Skin epidermis (tissue), 12 donors: ENCODE data around the gene NOG.

Source experiments
- H3K27ac ChIP-seq, 21 experiments: fragments of 200-600 bp; sonication (generic) in 11 of 21; one replicate each; pipeline ENCODE4 v1.5.0; 2020; ENCODE audit warnings: mild to moderate bottlenecking in 3 of 21, inconsistent platforms in 2 of 21, moderate library complexity in 2 of 21
- H3K4me3 ChIP-seq, 7 experiments: fragments of 200-600 bp; sonication (generic) in 2 of 7; one replicate each; pipeline ENCODE4 v1.5.0; 2020; ENCODE audit warnings: inconsistent platforms in 2 of 7, mild to moderate bottlenecking in 2 of 7, moderate library complexity in 1 of 7

The NOG gene

GRCh38 chr17:56595831-56596690, 2.6 kb downstream of the NOG start:
- no peak overlapping the region for H3K27ac ChIP-seq
- peak overlapping the region in 2 of 7 experiments; percentile 5 to 29 for H3K4me3 ChIP-seq

GRCh38 chr17:56596691-56597494, 3.4 kb downstream of the NOG start:
- H3K4me3 ChIP-seq = peak overlapping the region in 2 of 7 experiments; percentile 5 to 29

DNA sequence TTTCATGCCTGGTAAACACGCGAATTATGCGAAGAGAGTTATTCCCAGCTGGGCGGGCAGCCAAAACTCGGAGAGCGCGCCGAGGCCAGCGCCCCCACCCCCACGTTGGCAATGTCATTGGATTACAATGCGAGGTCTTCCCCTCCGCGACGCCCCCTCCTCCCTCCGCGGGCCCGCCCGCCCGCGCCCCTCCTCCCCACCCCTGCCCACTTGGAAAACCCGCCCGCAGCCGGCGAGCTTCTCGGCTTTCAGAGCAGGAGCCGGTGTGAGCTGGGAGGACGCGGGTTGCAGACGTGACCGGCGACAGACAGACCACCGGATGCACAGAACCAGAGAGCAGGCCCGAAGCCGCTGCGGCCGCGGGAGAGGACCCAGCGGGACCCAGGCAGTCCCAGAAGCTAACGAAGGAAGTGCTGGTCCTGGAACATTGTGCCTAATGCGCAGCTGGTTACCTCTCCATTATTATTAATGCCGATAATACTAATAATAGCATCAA, 4.0 kb downstream of the NOG start:
- Histone ChIP-seq H3K4me3 (peak overlapping the region in 1 of 7 experiments; percentile 29), H3K27ac (no peak overlapping the region)

More at GRCh38 chr17:56596691-56597494, 3.4 kb downstream of the NOG start:
- H3K27ac ChIP-seq = no peak overlapping the region

DNA sequence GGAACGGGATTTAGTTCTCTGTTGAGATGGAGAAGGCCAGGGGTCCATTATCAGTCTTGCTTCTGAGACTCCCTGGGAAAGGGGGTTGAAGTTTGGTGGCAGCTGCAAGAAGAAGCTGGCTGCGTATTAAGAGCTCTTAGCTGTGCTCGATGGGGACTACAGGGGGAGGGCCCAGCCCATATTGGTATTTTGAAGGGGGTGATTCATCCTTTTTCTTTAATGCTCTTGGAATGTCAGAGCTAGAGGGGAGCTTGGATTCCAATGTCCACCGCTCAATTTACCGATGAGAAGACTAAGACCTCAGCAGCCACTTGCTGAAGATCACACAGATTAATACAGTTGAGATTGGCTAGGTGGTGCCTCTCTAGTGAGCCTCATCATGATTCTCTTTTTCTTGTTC, 5.0 kb downstream of the NOG start:
- H3K4me3 ChIP-seq = no peak overlapping the region
- no peak overlapping the region for H3K27ac ChIP-seq

- Histone ChIP-seq H3K27ac (no peak overlapping the region), H3K4me3 (no peak overlapping the region)
These were observed 5.6 kb downstream of the NOG start for GRCh38 chr17:56599088-56599487.

DNA sequence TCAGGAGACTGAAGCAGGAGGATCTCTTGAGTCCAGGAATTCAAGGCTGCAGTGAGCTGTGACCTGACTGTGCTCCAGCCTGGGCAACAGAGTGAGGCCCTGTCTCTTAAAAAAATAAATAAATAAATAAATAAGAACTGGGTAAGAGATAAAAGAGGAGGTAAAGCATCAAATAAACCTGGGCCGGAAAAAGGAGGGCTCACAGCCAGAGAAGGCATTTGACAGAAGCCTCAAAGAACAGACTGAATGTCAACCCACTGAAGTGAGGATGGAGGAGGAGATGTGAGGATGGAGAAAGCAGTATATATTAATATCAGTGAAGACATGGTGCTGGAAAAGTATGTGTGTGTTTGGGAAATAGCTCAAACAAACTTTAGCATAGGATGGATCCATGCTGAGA, 6.1 kb downstream of the NOG start:
- Histone ChIP-seq H3K4me3 (no peak overlapping the region), H3K27ac (no peak overlapping the region)

GRCh38 chr17:56600256-56600655, 6.8 kb downstream of the NOG start:
- Histone ChIP-seq H3K27ac (no peak overlapping the region), H3K4me3 (no peak overlapping the region)

DNA sequence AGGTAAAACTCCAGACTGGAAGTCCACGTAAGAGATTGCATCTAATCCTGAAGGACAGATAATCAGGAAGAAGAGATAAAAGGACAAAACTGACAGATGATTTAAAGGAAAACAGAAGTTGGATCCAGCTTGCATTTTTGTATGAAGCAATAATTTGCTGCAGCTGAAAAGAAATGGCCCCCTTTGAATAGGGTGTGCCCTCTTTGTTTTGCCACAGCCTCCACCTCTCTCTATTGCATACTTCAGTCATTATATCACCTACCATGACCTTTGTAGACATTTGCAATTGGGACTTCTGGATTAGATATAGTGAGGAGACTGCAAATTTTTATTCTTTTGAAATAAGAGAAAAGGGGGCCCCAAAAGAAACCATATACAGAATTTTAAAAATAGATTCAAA, 8.1 kb downstream of the NOG start:
- Histone ChIP-seq H3K4me3 (no peak overlapping the region), H3K27ac (no peak overlapping the region)

- no peak overlapping the region for H3K27ac ChIP-seq
- no peak overlapping the region for H3K4me3 ChIP-seq
These were observed 9.0 kb downstream of the NOG start for GRCh38 chr17:56602292-56603130.

DNA sequence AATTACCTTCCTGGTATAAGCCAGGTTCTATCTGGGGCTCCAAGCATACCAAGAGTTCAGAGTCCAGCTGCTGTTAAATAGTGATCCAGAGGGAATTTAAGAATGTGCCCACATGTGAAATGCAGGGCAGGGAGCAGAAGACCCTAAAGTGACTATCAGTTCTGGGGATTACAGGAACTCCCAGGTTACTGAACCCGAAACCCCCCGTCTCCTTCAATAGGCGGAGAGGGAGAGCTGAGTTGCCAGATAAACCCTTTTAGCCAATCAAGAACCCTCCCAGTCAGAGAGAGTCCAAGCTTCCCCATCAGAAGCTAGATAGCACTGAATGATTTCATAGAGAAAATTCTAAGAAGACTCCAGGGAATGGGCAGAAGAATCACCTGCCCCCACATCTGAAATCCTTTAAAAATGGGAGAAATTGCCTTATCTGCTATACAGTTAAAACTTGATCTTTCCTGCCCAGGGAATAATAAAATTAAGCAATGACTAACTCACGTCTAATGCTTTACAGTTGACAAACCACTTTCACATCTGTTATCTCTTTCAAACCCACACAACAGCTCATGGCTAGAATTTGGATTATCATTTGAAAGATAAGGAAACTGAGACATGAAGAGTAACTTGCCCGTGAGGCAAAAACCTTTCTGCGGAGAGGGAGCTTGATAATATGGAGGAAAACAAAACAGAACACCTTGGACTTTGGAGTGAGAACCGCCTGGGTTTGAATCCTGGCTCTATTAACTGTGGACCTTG, 10.2 kb downstream of the NOG start:
- no peak overlapping the region for H3K27ac ChIP-seq
- no peak overlapping the region for H3K4me3 ChIP-seq

DNA sequence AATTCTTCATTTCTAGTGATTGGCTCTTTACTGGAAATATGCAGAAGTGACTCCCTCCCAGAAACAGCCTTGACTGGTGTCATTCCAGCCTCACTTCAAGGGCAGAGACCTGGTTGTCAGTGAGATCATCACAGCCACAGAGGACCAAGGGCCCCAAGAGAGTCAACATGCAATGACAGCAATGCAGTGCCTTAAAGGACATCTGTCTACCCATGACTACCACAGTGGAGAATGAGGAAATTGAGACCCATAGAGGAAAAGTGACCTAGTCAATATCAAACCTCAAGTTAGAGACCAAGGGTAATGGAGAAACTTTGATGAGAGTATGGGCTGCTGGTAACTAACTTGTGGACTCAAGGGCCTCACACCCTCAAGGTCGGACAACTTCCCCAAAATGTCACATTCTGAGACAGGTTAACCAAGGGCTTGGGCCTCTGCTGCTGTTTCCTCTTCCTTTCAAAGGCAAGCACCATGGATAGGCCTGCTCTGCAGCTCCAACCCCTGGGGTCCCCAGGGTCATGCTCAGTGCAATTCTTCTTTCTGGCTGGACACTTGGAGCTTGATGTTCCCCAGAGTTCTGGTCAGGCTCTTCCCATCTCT, 11.3 kb downstream of the NOG start:
- Histone ChIP-seq H3K27ac (no peak overlapping the region), H3K4me3 (no peak overlapping the region)

- Histone ChIP-seq H3K4me3 (no peak overlapping the region), H3K27ac (no peak overlapping the region)
These were observed 15.4 kb downstream of the NOG start for GRCh38 chr17:56608944-56609343.

DNA sequence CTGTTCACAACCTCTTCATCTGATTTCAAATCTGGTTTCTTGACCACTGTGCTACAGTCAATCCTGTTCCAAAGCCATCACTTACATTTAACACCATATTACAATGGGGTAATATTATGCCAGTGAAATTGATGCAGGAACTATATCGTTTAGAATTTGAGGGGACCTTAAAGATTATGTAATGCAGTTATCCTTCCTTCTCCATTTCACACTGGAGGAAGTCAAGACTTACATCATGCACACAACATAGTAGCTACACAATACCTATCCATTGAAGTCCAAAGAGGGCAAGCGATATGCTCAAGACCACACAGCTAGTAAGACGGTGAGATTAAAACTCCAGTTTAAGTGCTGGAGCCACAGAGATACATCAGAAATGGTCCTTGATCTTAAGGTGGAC, 16.8 kb downstream of the NOG start:
- Histone ChIP-seq H3K27ac (no peak overlapping the region), H3K4me3 (no peak overlapping the region)

DNA sequence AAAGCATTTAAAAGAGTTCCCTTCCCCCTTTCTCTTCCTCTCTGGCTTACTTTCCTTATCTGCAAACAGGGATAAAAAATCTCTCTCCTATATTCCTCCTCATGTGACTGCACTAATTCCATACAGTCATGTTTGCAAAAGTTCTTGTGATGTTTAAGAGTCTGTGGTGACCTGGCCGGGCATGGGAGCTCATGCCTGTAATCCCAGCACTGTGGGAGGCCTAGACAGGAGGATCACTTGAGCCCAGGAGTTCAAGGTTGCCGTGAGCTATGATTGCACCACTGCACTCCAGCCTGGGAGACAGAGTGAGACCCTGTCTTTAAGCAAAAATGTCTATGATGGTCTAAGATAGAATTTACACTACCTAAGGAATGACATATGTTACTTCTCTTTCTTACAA, 19.6 kb downstream of the NOG start:
- Histone ChIP-seq H3K27ac (no peak overlapping the region), H3K4me3 (no peak overlapping the region)

DNA sequence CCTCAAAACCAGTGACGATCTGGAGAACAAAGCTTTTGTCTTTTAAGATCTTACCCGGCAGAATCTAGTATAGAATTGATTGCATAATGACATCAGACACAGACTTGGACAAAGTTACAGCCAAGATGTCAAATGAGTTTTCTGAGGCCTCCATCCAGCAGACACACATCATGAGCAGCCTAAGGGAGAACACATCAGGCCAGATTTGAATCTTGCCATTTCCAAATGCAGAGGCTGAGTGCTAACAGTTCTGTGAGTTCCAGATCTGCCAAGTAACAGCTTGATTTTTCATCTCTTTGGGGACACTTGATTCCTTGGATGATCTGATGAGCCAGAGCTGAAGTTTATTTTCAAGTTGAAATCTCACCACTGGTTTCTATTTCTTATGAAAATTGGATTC, 21.0 kb downstream of the NOG start:
- no peak overlapping the region for H3K27ac ChIP-seq
- H3K4me3 ChIP-seq = no peak overlapping the region

GRCh38 chr17:56616239-56616638, 22.7 kb downstream of the NOG start:
- Histone ChIP-seq H3K4me3 (no peak overlapping the region), H3K27ac (no peak overlapping the region)

DNA sequence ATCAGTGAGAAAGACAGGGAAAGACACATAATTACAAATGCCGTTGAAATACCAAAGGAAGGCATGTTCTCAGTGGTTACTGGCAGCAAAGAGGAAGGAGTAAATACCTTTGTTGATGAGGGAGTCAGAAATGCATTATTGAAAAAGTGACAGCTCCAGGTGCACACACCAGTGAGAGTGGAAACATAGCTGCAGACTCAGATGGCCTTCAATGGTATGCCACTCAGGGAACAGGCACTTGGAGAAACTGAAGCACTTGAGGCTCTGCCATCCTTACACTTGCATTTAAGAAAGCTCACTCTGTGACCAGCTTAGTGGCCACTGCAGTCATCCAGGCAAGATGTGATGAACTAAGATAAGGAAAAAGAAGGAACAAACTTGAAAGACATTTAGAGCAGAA, 29.9 kb downstream of the NOG start:
- H3K4me3 ChIP-seq = no peak overlapping the region
- no peak overlapping the region for H3K27ac ChIP-seq

DNA sequence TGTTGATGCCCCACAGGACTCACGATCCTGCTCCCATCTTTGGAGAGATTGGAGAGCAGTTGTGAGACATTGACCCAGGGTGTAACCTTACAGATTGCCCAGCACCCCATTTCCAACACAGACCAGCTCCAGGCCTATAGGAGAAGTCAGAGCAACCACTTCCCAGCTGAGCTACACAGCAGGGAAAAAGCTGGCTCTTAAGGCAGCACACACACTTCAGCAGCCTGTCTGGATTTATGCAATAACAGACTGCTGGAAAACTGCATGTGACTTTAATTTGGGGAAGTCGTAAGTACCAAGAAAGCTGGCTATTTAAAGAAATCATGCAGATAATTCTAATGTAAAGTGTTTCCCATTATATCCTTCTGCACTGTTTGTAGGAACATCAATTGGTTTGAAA, 30.8 kb downstream of the NOG start:
- peak overlapping the region in 1 of 21 experiments; percentile 18 for H3K27ac ChIP-seq
- no peak overlapping the region for H3K4me3 ChIP-seq

DNA sequence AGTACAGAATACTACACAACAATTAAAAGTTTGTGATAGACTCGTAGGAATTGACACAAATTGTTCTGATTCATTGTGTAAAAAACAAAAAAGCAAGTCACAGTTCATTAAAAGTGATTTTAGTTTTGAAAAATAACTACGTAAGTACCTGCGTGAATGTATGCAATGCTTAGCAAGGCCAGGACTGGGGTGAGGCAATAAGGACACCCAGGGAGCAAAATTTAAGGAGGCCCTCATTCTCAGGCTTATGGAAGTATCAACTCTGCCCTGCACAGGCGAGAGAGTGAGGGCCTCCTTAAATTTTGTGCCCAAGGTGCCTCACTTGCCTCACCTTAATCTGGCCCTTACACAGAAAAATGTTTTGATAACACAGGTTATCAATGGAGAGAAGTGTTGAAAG, 31.4 kb downstream of the NOG start:
- Histone ChIP-seq H3K4me3 (no peak overlapping the region), H3K27ac (no peak overlapping the region)
